Measurements from ENCODE around the gene CCDC178. TPM values are rescaled to one million over a fixed set of nuclear protein-coding genes. Genes with fewer than 3 reads are reported as not detected.
"Not testable (repeated sequence)": the region's sequence is repeated elsewhere in the genome, so short reads cannot be mapped to it uniquely, and the experiment has no call there.

Gene CCDC178
- total and polyA plus RNA-seq, 9 donors, result 0.43 to 0.84 (median 0.54) TPM

- H3K27ac ChIP-seq (ENCODE audit: low read length), result no peak overlapping the region
- no peaks in the 10 kb centered on the region for H3K9me3 ChIP-seq (replicated peaks; ENCODE audit: control insufficient read depth, low read depth, low read length)
- H3K4me3 ChIP-seq (ENCODE audit: low read length), result no peak overlapping the region
- no peaks in the 10 kb centered on the region for H3K27me3 ChIP-seq (ENCODE audit: control insufficient read depth, insufficient read depth, low read length)
- H3K4me1 ChIP-seq (ENCODE audit: control insufficient read depth, insufficient read depth, low read length), result no peaks in the 10 kb centered on the region
- WGBS (ENCODE audit: insufficient coverage), result no CpG with 5 or more reads among the region's 3 CpGs
- no peak for DNase-seq
- no peaks in the 10 kb centered on the region for H3K36me3 ChIP-seq (ENCODE audit: control insufficient read depth, insufficient read depth, low read length)
These were observed 256.3 kb downstream of the CCDC178 start for GRCh38 chr18:33184175-33184574.

DNA sequence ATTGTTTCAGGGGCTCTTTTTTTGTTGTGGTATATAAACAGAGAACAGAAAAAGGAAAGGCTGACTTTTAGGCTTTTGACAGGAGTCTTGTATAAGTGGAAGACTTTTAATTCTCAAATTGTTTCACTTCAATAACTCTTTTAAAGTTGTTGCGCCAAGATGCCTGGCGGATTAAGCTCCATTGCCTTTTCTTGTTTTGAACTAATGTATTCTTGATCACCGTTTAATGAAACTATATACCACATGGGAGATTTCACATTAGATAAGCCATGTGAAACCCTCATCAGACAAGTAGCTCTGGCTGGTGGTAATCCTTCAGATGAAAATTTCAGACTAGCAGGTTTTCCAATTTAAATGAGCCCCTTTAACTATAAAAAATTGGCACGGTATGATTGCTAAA, 257.4 kb downstream of the CCDC178 start:
- no CpG with 5 or more reads among the region's 4 CpGs for WGBS (ENCODE audit: insufficient coverage)
- H3K27me3 ChIP-seq (ENCODE audit: control insufficient read depth, insufficient read depth, low read length), result no peaks in the 10 kb centered on the region
- no peak for DNase-seq
- H3K27ac ChIP-seq (ENCODE audit: low read length), result no peak overlapping the region
- H3K4me1 ChIP-seq (ENCODE audit: control insufficient read depth, insufficient read depth, low read length), result no peaks in the 10 kb centered on the region
- H3K9me3 ChIP-seq (replicated peaks; ENCODE audit: control insufficient read depth, low read depth, low read length), result no peaks in the 10 kb centered on the region
- H3K4me3 ChIP-seq (ENCODE audit: low read length), result no peak overlapping the region
- H3K36me3 ChIP-seq (ENCODE audit: control insufficient read depth, insufficient read depth, low read length), result no peaks in the 10 kb centered on the region

DNA sequence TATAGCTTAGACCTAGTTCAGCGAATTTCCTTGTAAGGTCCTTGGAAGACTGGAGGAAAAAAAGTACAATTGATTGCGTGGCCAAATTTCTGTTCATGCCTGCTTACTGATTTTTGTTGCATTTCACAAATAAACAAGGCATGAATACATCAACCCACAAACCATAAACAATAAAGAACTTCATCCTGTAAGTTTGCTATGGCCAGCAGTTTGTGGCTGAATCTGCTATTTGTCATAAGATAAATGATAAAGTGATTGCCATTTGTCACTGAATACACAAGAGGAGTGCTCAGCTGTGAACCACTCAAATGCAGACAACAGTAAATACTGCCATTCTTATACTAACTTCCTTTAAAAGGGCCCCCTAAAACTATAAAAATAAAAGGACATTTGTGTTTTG, 259.5 kb downstream of the CCDC178 start:
- Histone ChIP-seq H3K27ac (ENCODE audit: low read length) (no peak overlapping the region), H3K4me1 (ENCODE audit: control insufficient read depth, insufficient read depth, low read length) (no peaks in the 10 kb centered on the region), H3K9me3 (replicated peaks; ENCODE audit: control insufficient read depth, low read depth, low read length) (no peaks in the 10 kb centered on the region), H3K27me3 (ENCODE audit: control insufficient read depth, insufficient read depth, low read length) (no peaks in the 10 kb centered on the region), H3K4me3 (ENCODE audit: low read length) (no peak overlapping the region), H3K36me3 (ENCODE audit: control insufficient read depth, insufficient read depth, low read length) (no peaks in the 10 kb centered on the region)
- no peak for DNase-seq
- WGBS (ENCODE audit: insufficient coverage), result no CpG with 5 or more reads among the region's 2 CpGs

DNA sequence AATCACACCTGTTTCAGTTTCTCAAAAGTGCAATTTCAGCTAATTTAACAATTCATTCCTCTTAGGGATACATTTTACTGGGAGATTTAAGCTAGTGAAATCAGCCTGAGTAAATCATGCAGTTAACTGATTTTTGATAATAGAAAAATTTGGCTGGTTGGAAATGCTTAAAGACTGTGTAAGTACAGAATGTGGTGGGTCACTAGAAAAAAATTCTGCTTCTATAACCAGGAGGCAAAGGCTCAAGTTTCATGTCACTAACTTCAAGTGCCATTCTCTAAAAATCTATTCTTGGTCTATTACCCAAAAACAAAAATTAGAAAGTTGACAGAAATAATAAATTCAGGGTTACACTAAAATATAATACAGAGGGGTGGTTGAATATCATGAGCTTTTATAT, 271.3 kb downstream of the CCDC178 start:
- no peaks in the 10 kb centered on the region for H3K9me3 ChIP-seq (replicated peaks; ENCODE audit: control insufficient read depth, low read depth, low read length)
- DNase-seq, result no peak
- no peaks in the 10 kb centered on the region for H3K36me3 ChIP-seq (ENCODE audit: control insufficient read depth, insufficient read depth, low read length)
- H3K27me3 ChIP-seq (ENCODE audit: control insufficient read depth, insufficient read depth, low read length), result no peaks in the 10 kb centered on the region
- no peak overlapping the region for H3K4me3 ChIP-seq (ENCODE audit: low read length)
- H3K27ac ChIP-seq (ENCODE audit: low read length), result no peak overlapping the region
- H3K4me1 ChIP-seq (ENCODE audit: control insufficient read depth, insufficient read depth, low read length), result no peaks in the 10 kb centered on the region

GRCh38 chr18:33164121-33164520, 276.4 kb downstream of the CCDC178 start:
- H3K27me3 ChIP-seq (ENCODE audit: control insufficient read depth, insufficient read depth, low read length); H3K4me1 ChIP-seq (ENCODE audit: control insufficient read depth, insufficient read depth, low read length); H3K4me3 ChIP-seq (ENCODE audit: low read length); H3K9me3 ChIP-seq (replicated peaks; ENCODE audit: control insufficient read depth, low read depth, low read length); DNase-seq; H3K36me3 ChIP-seq (ENCODE audit: control insufficient read depth, insufficient read depth, low read length); H3K27ac ChIP-seq (ENCODE audit: low read length): not testable (repeated sequence)
- 100% methylated on average over 2 of the region's 9 CpGs for WGBS (ENCODE audit: insufficient coverage)

DNA sequence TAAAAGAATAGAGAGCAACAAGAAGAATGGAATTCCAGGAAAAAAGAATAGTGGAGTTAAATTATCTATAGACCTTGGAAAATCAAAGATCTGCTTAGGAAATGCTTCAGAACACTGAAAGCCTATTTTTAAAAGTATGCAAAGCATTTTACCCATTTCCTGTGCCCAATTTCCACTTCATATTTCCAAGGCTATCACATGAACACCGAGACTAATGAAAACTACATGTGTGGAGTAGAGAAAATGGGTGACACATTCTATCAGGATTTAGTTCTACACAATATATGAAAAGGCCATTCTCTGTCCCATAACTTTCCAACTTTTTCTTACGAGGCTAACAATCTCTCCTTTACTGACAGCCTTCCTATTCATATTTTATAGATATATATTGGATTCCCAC, 279.4 kb downstream of the CCDC178 start:
- WGBS (ENCODE audit: insufficient coverage), result no CpG with 5 or more reads among the region's 2 CpGs
- H3K27me3 ChIP-seq (ENCODE audit: control insufficient read depth, insufficient read depth, low read length), result no peaks in the 10 kb centered on the region
- peak; percentile 45 for DNase-seq
- H3K36me3 ChIP-seq (ENCODE audit: control insufficient read depth, insufficient read depth, low read length), result no peaks in the 10 kb centered on the region
- no peaks in the 10 kb centered on the region for H3K9me3 ChIP-seq (replicated peaks; ENCODE audit: control insufficient read depth, low read depth, low read length)
- H3K27ac ChIP-seq (ENCODE audit: low read length), result no peak overlapping the region
- no peaks in the 10 kb centered on the region for H3K4me1 ChIP-seq (ENCODE audit: control insufficient read depth, insufficient read depth, low read length)
- no peak overlapping the region for H3K4me3 ChIP-seq (ENCODE audit: low read length)

GRCh38 chr18:33159151-33159550, 281.4 kb downstream of the CCDC178 start:
- no CpG with 5 or more reads among the region's 2 CpGs for WGBS (ENCODE audit: insufficient coverage)
- H3K4me1 ChIP-seq (ENCODE audit: control insufficient read depth, insufficient read depth, low read length), result no peaks in the 10 kb centered on the region

DNA sequence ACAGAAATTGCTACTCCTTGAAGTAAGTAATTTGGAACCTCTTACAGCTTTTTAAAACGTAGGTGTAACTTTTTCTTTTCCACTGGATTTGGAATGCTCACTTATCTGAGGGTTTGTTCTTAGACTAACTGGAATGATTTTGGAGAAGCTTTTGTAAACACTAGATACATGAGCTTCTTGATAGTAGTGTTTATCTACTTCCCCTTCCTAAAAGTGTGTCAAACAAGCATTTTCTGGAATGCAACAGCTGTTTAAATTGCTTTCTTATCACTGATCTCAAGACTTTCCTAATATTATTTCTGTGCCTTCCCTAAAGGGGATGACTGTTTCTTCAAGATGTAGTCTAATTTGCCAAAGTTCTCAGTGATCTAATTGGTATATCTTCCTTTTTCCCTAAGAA, 282.6 kb downstream of the CCDC178 start:
- Histone ChIP-seq H3K36me3 (ENCODE audit: control insufficient read depth, insufficient read depth, low read length) (no peaks in the 10 kb centered on the region), H3K27me3 (ENCODE audit: control insufficient read depth, insufficient read depth, low read length) (no peaks in the 10 kb centered on the region), H3K9me3 (replicated peaks; ENCODE audit: control insufficient read depth, low read depth, low read length) (no peaks in the 10 kb centered on the region), H3K4me1 (ENCODE audit: control insufficient read depth, insufficient read depth, low read length) (no peaks in the 10 kb centered on the region), H3K27ac (ENCODE audit: low read length) (no peak overlapping the region), H3K4me3 (ENCODE audit: low read length) (no peak overlapping the region)
- no peak for DNase-seq
- WGBS (ENCODE audit: insufficient coverage), result no CpG with 5 or more reads among the region's 1 CpG

More at GRCh38 chr18:33159151-33159550, 281.4 kb downstream of the CCDC178 start:
- no peak overlapping the region for H3K4me3 ChIP-seq (ENCODE audit: low read length)
- H3K27me3 ChIP-seq (ENCODE audit: control insufficient read depth, insufficient read depth, low read length), result no peaks in the 10 kb centered on the region
- no peaks in the 10 kb centered on the region for H3K9me3 ChIP-seq (replicated peaks; ENCODE audit: control insufficient read depth, low read depth, low read length)
- H3K27ac ChIP-seq (ENCODE audit: low read length), result no peak overlapping the region
- no peaks in the 10 kb centered on the region for H3K36me3 ChIP-seq (ENCODE audit: control insufficient read depth, insufficient read depth, low read length)
- no peak for DNase-seq

- Histone ChIP-seq H3K4me1 (ENCODE audit: control insufficient read depth, insufficient read depth, low read length) (no peaks in the 10 kb centered on the region), H3K27ac (ENCODE audit: low read length) (no peak overlapping the region), H3K36me3 (ENCODE audit: control insufficient read depth, insufficient read depth, low read length) (no peaks in the 10 kb centered on the region), H3K9me3 (replicated peaks; ENCODE audit: control insufficient read depth, low read depth, low read length) (no peaks in the 10 kb centered on the region), H3K27me3 (ENCODE audit: control insufficient read depth, insufficient read depth, low read length) (no peaks in the 10 kb centered on the region), H3K4me3 (ENCODE audit: low read length) (no peak overlapping the region)
- DNase-seq, result no peak
These were observed 283.5 kb downstream of the CCDC178 start for GRCh38 chr18:33156906-33157470.

DNA sequence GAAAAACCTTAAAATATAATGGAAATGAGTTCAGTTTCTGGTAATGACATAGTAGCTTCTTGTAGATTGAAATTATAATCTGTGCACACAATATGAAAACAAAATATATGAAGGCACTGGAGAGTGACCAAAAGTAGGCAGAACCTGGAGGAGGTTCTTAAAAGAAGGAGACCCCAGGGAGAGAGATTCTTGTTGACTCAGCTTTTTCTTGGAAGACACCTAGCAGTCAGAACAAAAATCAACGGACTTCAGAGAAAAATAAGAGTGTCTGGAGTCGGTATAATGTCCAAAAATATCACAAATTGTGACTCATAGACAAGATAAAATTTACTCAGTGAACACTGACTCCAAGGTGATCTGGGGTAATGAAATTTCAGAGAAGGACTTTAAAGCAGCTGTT, 286.5 kb downstream of the CCDC178 start:
- H3K9me3 ChIP-seq (replicated peaks; ENCODE audit: control insufficient read depth, low read depth, low read length), result no peaks in the 10 kb centered on the region
- H3K27me3 ChIP-seq (ENCODE audit: control insufficient read depth, insufficient read depth, low read length), result no peaks in the 10 kb centered on the region
- no peak overlapping the region for H3K4me3 ChIP-seq (ENCODE audit: low read length)
- no peak overlapping the region for H3K27ac ChIP-seq (ENCODE audit: low read length)
- no peaks in the 10 kb centered on the region for H3K36me3 ChIP-seq (ENCODE audit: control insufficient read depth, insufficient read depth, low read length)
- WGBS (ENCODE audit: insufficient coverage), result no CpG with 5 or more reads among the region's 2 CpGs
- DNase-seq, result no peak
- no peaks in the 10 kb centered on the region for H3K4me1 ChIP-seq (ENCODE audit: control insufficient read depth, insufficient read depth, low read length)

GRCh38 chr18:33152376-33152775, 288.1 kb downstream of the CCDC178 start:
- H3K27me3 ChIP-seq (ENCODE audit: control insufficient read depth, insufficient read depth, low read length), result no peaks in the 10 kb centered on the region
- DNase-seq, result peak; percentile 11
- no peaks in the 10 kb centered on the region for H3K4me1 ChIP-seq (ENCODE audit: control insufficient read depth, insufficient read depth, low read length)
- no peak overlapping the region for H3K4me3 ChIP-seq (ENCODE audit: low read length)
- H3K9me3 ChIP-seq (replicated peaks; ENCODE audit: control insufficient read depth, low read depth, low read length), result no peaks in the 10 kb centered on the region
- H3K27ac ChIP-seq (ENCODE audit: low read length), result no peak overlapping the region
- 67% methylated on average over 1 of the region's 1 CpG for WGBS (ENCODE audit: insufficient coverage)
- H3K36me3 ChIP-seq (ENCODE audit: control insufficient read depth, insufficient read depth, low read length), result no peaks in the 10 kb centered on the region
